Keratinocyte (primary cell): ENCODE measurements around the gene GOLGA6L9.
"Not testable (repeated sequence)": the region's sequence is repeated elsewhere in the genome, so short reads cannot be mapped to it uniquely, and the experiment has no call there.

Source experiments
- EZH2 ChIP-seq: IDR thresholded peaks from one replicate; pipeline ENCODE4 v1.6.1; 2012; ENCODE audit warnings: inconsistent platforms, mild to moderate bottlenecking, low read length, moderate library complexity
- TF ChIP-seq, protein P1 (sequence below), 3 experiments: IDR thresholded peaks in 1 of 3; conservative IDR thresholded peaks in 1 of 3; optimal IDR thresholded peaks in 1 of 3; 2 replicates in 2 of 3; 3 replicates in 1 of 3; pipeline versions ENCODE3 to v1.5.1; 2011; ENCODE audit warnings: low read length in 3 of 3, mild to moderate bottlenecking in 3 of 3, moderate library complexity in 2 of 3, control low read depth in 1 of 3, inconsistent platforms in 1 of 3; ENCODE audit not compliant: insufficient read depth in 2 of 3; ENCODE audit errors: extremely low read depth in 1 of 3

DNA sequence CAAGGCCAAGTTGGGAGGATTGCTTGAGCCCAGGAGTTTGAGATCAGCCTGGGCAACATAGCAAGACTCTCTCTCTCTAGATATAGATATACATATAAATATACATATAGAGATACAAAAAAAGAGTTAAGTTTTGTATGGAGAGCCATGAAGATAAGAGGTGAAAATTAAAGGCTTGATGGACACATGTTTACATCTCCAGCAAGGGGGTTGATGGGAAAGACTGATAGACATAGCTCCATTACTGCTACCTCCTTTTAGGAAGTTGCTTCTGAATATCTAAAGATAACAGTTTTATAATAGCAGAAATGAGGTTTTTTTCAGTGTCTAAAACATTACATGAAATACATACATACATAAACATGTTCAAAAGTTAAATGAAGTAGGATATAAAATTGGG, 42.4 kb upstream of the GOLGA6L9 start:
- TF ChIP-seq, protein P1, sequence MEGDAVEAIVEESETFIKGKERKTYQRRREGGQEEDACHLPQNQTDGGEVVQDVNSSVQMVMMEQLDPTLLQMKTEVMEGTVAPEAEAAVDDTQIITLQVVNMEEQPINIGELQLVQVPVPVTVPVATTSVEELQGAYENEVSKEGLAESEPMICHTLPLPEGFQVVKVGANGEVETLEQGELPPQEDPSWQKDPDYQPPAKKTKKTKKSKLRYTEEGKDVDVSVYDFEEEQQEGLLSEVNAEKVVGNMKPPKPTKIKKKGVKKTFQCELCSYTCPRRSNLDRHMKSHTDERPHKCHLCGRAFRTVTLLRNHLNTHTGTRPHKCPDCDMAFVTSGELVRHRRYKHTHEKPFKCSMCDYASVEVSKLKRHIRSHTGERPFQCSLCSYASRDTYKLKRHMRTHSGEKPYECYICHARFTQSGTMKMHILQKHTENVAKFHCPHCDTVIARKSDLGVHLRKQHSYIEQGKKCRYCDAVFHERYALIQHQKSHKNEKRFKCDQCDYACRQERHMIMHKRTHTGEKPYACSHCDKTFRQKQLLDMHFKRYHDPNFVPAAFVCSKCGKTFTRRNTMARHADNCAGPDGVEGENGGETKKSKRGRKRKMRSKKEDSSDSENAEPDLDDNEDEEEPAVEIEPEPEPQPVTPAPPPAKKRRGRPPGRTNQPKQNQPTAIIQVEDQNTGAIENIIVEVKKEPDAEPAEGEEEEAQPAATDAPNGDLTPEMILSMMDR (optimal IDR thresholded peaks at IDR 0.05 in 1 of 3, IDR thresholded peaks at IDR 0.05 in 1 of 3, conservative IDR thresholded peaks at IDR 0.05 in 1 of 3; ENCODE audit: extremely low read depth in 1 of 3, insufficient read depth in 2 of 3, low read length in 3 of 3): not testable (repeated sequence)
- not testable (repeated sequence) for TF ChIP-seq EZH2
